RPMI7951 (cell line): ENCODE results near the gene MYRIP. TPM values are rescaled to one million over a fixed set of nuclear protein-coding genes. Genes with fewer than 3 reads are reported as not detected.
"Not testable (repeated sequence)": the region's sequence is repeated elsewhere in the genome, so short reads cannot be mapped to it uniquely, and the experiment has no call there.

Experiments
- DNase-seq: peaks from one replicate; pipeline ENCODE4 v3.0.0-alpha.2; 2012; ENCODE audit warnings: low read depth
- total RNA-seq: library from RNA; depleted of rRNA; stranded (reverse); fragments of >200 nt; shearing (Covaris generic); gene quantifications from 2 replicates; pipeline ENCODE4 v1.2.3, GENCODE V29; 2014

Gene MYRIP
- total RNA-seq, 1 experiment from 2014 or later, result not detected

DNA sequence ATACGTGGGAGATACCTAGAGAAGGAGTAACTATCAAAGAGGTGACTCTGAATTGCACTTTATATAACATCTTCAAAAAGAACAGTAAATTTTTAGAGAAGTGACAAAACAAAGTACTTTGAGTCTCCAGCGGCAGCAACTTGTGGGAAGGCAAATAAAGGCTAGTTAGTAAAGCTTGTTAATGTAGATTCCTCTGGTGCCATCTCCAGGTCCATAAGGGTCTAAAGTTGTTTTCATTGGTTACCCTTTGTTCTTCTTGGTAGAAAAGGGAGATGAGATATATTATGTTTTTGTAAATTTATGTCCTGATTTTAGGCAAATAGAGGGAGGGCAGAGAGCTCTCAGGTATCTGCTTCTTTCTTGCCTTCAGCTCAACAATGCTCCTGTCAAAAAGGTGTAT, 161.6 kb downstream of the MYRIP start:
- no peak for DNase-seq

GRCh38 chr3:39971559-39972031, 162.2 kb downstream of the MYRIP start:
- DNase-seq, result no peak

DNA sequence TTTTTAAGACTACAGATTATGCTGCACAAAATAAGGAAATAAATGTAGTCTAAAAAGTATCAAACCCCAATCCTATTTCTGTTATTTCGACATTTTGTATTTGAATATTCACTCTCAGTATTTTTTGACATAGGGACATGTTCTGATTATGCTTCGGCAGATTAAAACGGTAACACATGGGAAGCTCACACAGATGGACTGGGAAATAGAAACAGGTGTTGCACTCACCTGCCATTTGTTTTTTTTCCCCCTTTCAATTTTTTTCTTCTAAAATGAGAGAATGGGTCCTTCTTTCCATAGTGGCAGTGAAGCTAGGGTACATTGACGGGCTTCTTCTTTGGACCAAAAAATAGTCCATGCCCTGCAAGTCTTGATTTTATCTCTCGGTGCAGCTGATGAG, 163.1 kb downstream of the MYRIP start:
- DNase-seq, result no peak

DNA sequence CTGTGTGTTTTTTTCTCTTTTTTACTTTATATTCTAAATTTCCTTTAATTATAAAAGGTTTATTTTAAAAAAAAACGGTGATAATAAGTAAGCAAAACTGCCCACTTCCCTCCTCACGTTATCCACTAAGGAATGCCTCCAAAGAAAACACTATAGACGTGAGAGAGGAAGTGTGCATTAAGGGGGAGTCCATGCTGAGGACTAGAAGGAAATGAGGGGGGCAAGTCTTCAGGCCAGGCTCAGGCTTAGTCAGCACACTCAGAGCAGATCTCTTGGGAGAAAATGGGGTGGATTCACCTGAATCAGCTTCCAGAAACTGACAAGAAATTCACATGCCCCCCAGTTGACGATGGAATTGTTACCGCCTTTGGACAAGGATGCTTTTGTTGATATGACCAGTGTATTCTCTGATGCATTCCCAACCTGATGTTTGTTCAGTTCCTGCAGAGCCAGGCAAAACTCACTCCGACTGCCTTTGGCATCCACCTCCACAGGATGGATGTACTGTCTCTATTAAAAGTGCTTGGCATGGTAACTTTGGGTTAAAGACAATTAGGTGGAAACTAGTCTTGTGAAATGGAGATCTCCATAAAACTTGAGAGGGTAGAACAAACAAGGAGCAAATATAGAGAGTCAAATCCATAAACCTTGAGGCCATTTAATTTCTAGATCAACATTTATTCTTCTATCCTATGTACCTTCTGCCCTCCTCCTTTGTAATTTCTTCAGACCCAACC, 167.8 kb downstream of the MYRIP start:
- no peak for DNase-seq

- no peak for DNase-seq
These were observed 168.9 kb downstream of the MYRIP start for GRCh38 chr3:39978308-39978707.

DNA sequence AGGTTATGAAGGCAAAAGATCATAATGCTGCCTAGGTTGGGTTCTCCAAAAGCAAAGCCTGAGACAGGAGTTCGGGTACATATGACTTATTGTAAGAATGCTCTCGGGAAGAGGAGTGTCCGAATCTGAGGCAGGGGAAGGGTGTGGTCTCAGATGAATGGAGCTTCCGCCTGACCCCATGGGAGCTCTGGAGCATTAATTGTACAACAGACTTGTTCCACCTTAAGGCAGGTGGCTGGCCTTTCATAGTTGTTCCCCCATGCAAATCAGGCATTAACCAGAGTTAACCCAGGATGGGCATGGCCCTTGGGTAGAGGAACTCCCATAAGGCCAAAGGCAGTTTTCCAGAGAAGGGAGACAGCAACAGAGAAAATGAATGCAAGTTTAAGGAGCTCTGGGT, 170.6 kb downstream of the MYRIP start:
- DNase-seq, result no peak

DNA sequence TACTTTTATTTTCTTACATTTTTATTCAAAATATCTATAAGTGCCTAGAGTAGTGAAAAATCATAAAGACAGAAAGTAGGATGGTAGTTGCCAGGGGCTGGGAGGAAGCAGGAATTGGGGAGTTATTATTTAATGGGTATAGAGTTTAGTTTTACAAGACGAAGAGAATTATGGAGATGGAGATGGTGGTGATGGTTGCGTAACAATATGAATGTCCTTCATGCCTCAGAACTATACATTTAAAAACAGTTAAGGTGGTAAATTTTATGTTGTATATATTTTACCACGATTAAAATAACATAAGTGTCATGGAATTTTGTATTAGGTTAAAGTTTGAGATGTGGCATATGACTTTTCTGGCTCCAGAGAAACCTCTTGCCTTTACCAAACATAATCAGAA, 171.4 kb downstream of the MYRIP start:
- DNase-seq, result no peak

- no peak for DNase-seq
These were observed 172.3 kb downstream of the MYRIP start for GRCh38 chr3:39981547-39982184.

- DNase-seq, result no peak
These were observed 173.4 kb downstream of the MYRIP start for GRCh38 chr3:39982665-39983357.

GRCh38 chr3:39989746-39990145, 180.3 kb downstream of the MYRIP start:
- DNase-seq, result no peak

GRCh38 chr3:39990532-39990931, 181.1 kb downstream of the MYRIP start:
- peak; percentile 46 for DNase-seq

- DNase-seq, result no peak
These were observed 199.4 kb downstream of the MYRIP start for GRCh38 chr3:40008796-40009195.

- DNase-seq, result no peak
These were observed 200.6 kb downstream of the MYRIP start for GRCh38 chr3:40009991-40010390.

- no peak for DNase-seq
These were observed 203.0 kb downstream of the MYRIP start for GRCh38 chr3:40012381-40012780.

- no peak for DNase-seq
These were observed 207.0 kb downstream of the MYRIP start for GRCh38 chr3:40016391-40016790.

- no peak for DNase-seq
These were observed 209.0 kb downstream of the MYRIP start for GRCh38 chr3:40018369-40018768.

GRCh38 chr3:40019376-40019775, 210.0 kb downstream of the MYRIP start:
- DNase-seq, result no peak

DNA sequence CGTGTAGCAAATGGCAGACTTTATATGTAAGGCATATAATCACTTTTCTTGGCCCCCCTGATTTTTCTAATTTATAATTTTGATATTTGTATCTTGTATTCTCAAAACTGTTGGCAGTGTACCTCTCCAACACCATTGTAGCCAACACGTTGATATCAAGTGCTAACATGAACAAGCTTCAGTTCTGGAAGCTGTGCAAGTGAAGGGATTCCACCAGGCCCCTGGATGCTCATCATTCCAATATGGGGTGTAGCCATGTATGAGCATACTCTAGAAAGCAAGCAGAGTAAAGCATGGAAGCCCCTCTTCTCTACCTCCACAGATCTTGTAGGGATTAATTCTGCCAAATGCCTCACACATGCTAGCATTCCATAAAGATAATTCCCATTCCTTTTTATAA, 211.3 kb downstream of the MYRIP start:
- no peak for DNase-seq

DNA sequence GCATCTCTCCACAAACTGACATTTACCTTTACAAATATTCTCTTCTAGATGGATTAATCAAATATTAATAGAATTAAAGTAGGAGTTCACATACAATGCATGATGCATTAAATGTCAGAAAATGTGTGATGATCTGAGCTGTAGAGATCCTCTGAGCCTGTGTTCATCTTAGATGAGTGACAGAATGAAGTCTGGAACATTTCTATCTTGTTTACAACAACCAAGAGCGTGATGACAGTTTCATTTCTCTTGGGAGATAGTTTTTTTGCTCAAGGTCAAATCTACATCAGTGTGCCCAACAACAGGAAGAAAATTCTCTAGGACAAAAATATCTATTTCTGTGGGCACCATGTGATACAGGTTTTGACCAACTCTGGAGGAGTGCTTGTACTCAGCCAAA, 211.9 kb downstream of the MYRIP start:
- no peak for DNase-seq

GRCh38 chr3:40022297-40022827, 213.0 kb downstream of the MYRIP start:
- no peak for DNase-seq

DNA sequence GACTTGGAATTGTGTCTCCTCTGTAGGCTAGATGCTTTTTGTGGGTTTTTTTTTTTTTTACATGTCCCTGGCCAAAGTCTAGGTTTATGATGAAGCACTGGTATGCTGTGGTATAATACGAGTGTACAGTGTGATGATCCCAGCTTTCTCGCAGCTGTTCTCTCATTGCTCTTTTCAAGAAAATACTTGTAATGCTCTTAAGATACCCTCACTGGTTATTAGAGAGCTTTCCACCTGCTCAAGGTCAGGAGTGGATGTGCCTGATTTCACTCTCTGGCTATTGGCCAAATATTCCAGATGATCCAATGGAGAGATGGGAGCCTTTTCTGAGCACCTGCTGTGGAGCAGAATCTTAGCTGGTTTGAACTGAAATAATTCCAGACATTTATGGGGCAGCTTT, 215.1 kb downstream of the MYRIP start:
- DNase-seq, result no peak

DNA sequence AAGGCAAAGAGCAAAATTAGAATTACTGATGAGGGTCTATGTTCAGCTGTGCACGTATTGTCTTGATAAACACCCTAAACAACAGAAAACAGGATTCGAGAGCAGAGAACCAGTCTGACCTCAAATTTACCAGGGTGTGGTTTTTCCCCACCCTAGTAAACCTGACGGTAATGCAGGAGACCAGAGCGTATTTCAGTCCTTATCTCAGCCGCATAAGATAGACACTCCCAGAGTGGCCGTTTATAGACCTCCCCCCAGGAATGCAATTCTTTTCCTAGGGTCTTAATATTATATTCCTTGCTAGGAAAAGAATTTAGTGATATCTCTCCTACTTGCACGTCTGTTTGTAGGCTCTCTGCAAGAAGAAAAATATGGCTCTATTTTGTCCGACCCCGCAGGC, 216.5 kb downstream of the MYRIP start:
- DNase-seq, result not testable (repeated sequence)

DNA sequence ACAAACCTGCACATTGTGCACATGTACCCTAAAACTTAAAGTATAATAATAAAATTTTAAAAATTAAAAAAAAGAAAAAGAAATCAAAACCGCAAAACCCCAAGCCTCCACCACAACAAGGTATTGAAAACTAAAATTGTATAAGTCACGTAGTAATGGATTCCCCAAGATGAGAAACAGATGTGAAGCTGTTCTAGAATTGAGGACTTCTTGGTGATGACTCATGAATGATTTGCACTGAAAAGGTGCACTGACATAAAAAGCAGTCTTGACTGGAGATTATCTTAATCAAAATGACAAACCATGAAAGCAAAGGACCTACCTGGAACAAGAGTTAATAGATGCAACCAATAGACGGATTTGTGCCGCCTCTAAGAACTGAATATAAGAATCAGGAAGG, 225.8 kb downstream of the MYRIP start:
- peak; percentile 14 for DNase-seq
